ENCODE measurements around the gene RAP2B. TPM values are rescaled to one million over a fixed set of nuclear protein-coding genes. Genes with fewer than 3 reads are reported as not detected.

RAP2B gene
- total RNA-seq, 4 donors from 2014 or later = 1.5 to 2.0 (median 1.7) TPM

DNA sequence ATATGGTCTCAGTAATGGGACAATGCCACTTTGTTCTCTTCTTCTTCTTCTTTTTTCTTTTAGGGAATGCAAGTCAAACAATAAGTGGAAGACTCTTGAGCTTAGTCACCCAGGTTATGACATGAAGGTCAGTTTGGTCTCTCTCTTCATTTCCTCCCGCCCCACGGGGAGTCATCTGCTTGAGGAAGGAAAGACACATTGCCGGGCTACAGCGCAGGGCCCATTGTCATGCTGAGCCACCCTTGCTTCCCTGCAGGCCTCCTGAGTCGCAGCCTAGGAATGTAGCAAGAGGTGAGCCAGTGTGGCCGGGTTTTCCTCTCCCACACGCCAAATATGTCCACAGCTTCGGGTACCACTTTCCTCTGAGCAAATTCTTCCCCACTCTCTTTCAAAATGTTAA lies 47.6 kb downstream of the RAP2B start:
- ATAC-seq = no peak
- H3K4me1 ChIP-seq = no peaks in the 10 kb centered on the region
- no peak overlapping the region for H3K27ac ChIP-seq
- DNase-seq = no peak
- intact Hi-C loops (cut with DNase I; ENCODE audit: low total_unique reads) = no loop called here
- in situ Hi-C loops (cut with MboI; ENCODE audit: low sequenced_read_pairs in 4 of 4) = no loop called here
- no peaks in the 10 kb centered on the region for H3K27me3 ChIP-seq
- H3K36me3 ChIP-seq = no peaks in the 10 kb centered on the region
- H3K9me3 ChIP-seq = no peaks in the 10 kb centered on the region
- no peak overlapping the region for H3K4me3 ChIP-seq
- TF ChIP-seq CTCF (IDR thresholded peaks at IDR 0.05 in 4 of 5, conservative IDR thresholded peaks at IDR 0.05 in 1 of 5) (no peak), POLR2A (IDR thresholded peaks at IDR 0.05) (no peak)

GRCh38 chr3:153210146-153210545 lies 48.1 kb downstream of the RAP2B start:
- Histone ChIP-seq H3K36me3 (no peaks in the 10 kb centered on the region), H3K4me3 (no peak overlapping the region), H3K4me1 (no peaks in the 10 kb centered on the region), H3K27ac (no peak overlapping the region), H3K27me3 (no peaks in the 10 kb centered on the region), H3K9me3 (no peaks in the 10 kb centered on the region)
- no peak for ATAC-seq
- intact Hi-C loops (cut with DNase I; ENCODE audit: low total_unique reads) = no loop called here
- in situ Hi-C loops (cut with MboI; ENCODE audit: low sequenced_read_pairs in 4 of 4) = no loop called here
- no peak for TF ChIP-seq POLR2A (IDR thresholded peaks at IDR 0.05)
- no peak for TF ChIP-seq CTCF (IDR thresholded peaks at IDR 0.05 in 4 of 5, conservative IDR thresholded peaks at IDR 0.05 in 1 of 5)
- no peak for DNase-seq

- H3K4me3 ChIP-seq = no peak overlapping the region
- H3K27ac ChIP-seq = no peak overlapping the region
- no peaks in the 10 kb centered on the region for H3K4me1 ChIP-seq
- intact Hi-C loops (cut with DNase I; ENCODE audit: low total_unique reads) (no loop called here), in situ Hi-C loops (cut with MboI; ENCODE audit: low sequenced_read_pairs in 4 of 4) (no loop called here)
- H3K27me3 ChIP-seq = no peaks in the 10 kb centered on the region
- no peaks in the 10 kb centered on the region for H3K36me3 ChIP-seq
- ATAC-seq = no peak
- no peak for DNase-seq
- H3K9me3 ChIP-seq = no peaks in the 10 kb centered on the region
- no peak for TF ChIP-seq CTCF (IDR thresholded peaks at IDR 0.05 in 4 of 5, conservative IDR thresholded peaks at IDR 0.05 in 1 of 5)
- no peak for TF ChIP-seq POLR2A (IDR thresholded peaks at IDR 0.05)
Observed at GRCh38 chr3:153210660-153211059, 48.6 kb downstream of the RAP2B start.

- Histone ChIP-seq H3K4me3 (no peak overlapping the region), H3K27ac (no peak overlapping the region), H3K9me3 (no peaks in the 10 kb centered on the region), H3K36me3 (no peaks in the 10 kb centered on the region), H3K27me3 (no peaks in the 10 kb centered on the region), H3K4me1 (no peaks in the 10 kb centered on the region)
- DNase-seq = no peak
- in situ Hi-C loops (cut with MboI; ENCODE audit: low sequenced_read_pairs in 4 of 4) = no loop called here
- no peak for TF ChIP-seq CTCF (IDR thresholded peaks at IDR 0.05 in 4 of 5, conservative IDR thresholded peaks at IDR 0.05 in 1 of 5)
- no peak for TF ChIP-seq POLR2A (IDR thresholded peaks at IDR 0.05)
- no peak for ATAC-seq
- intact Hi-C loops (cut with DNase I; ENCODE audit: low total_unique reads) = no loop called here
Observed at GRCh38 chr3:153215497-153215896, 53.5 kb downstream of the RAP2B start.

GRCh38 chr3:153215966-153216365 lies 53.9 kb downstream of the RAP2B start:
- Histone ChIP-seq H3K36me3 (no peaks in the 10 kb centered on the region), H3K27me3 (no peaks in the 10 kb centered on the region), H3K27ac (no peak overlapping the region), H3K9me3 (no peaks in the 10 kb centered on the region), H3K4me3 (no peak overlapping the region), H3K4me1 (no peaks in the 10 kb centered on the region)
- no peak for TF ChIP-seq CTCF (IDR thresholded peaks at IDR 0.05 in 4 of 5, conservative IDR thresholded peaks at IDR 0.05 in 1 of 5)
- TF ChIP-seq POLR2A (IDR thresholded peaks at IDR 0.05) = no peak
- in situ Hi-C loops (cut with MboI; ENCODE audit: low sequenced_read_pairs in 4 of 4) = no loop called here
- intact Hi-C loops (cut with DNase I; ENCODE audit: low total_unique reads) = no loop called here
- no peak for DNase-seq
- no peak for ATAC-seq

Data from gastrocnemius medialis (tissue), 4 donors.